Brain pericyte (primary cell): ENCODE results near the gene ST8SIA4.

Experiments used
- DNase-seq: peaks from one replicate; pipeline ENCODE4 v3.0.0-alpha.2; 2012; ENCODE audit warnings: low read depth, low spot score

ST8SIA4 gene

GRCh38 chr5:100867039-100867562 is 36.0 kb downstream of the ST8SIA4 start:
- DNase-seq, result no peak

GRCh38 chr5:100864931-100865330 is 38.2 kb downstream of the ST8SIA4 start:
- no peak for DNase-seq

GRCh38 chr5:100863739-100864138 is 39.3 kb downstream of the ST8SIA4 start:
- no peak for DNase-seq

DNA sequence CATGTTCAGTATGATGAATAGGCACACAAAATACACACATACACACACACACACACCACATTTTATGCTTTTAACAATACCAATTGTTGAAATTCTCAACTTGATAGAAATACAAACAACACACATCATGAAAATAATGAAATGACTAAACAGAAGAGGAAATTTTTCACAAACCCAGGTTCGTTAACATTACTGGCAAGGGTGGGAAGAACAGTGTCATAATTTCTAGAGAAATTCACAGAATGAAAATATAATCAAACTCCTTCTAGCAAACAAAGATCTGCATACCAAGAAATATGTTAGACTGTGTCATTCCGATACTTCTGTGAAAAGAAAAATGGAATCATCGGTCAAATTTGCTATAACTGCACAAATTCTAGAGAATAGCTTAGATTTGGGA is 41.9 kb downstream of the ST8SIA4 start:
- no peak for DNase-seq

DNA sequence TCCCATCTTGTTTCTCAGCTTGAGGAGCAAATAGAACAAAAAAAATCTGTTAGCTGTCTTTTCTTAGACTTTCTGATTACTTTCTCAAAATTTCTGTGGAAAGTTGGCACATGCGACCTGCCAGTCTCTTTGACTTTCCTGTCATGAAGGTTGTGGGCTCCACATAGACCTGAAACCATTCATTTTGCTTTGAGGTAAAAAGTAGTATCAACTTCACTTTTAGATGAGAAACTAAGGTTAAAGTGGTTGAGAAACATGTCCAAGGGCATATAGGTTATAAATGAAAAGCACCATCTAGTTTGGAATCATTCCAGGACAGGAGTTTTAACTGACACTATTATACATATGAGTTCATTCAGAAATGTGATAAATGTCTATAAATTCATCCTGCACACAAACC is 42.7 kb downstream of the ST8SIA4 start:
- DNase-seq, result no peak

GRCh38 chr5:100858987-100859545 is 44.0 kb downstream of the ST8SIA4 start:
- DNase-seq, result no peak

- no peak for DNase-seq
Observed at GRCh38 chr5:100856462-100856861, 46.6 kb downstream of the ST8SIA4 start.

DNA sequence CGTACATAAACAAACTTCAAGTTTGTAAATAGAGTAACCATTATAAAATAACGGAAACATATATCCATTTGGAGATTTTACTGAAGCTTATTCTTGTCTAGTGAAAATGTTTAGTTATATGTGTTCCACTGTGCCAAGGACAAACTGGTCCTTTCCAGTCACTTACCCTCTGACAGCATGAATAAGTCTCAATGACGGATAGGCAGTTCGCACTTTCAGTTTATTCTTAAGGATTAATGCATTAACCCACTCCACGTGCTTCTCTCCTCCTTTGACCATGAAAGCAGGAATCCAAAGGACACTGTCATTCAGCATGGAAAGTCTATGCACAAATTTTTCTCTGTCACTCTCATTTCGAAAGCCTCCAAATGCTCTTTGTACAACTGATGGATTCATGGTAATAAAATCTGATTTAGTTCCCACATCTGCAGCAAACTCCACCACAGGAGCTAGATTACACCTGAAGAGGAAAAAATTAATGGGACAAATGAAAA is 47.1 kb downstream of the ST8SIA4 start:
- no peak for DNase-seq

DNA sequence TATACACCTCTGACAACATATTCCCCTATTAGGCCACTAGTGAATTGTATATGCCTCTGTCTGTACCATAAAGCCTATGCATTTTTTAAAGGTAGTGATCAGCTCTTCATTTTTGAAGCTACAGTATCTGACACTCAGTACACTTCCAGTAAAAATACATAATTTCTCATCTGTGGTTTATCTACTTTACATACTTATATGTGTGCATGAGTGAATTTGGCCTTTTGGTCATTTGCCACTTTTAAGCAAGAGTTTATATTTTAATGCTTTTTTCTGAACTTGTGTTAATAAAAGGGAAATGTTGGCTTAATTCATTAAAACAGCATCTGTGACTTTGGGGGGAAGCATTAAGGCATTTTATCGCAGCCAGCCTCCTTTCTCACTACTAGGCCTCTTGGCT is 47.8 kb downstream of the ST8SIA4 start:
- DNase-seq, result no peak

GRCh38 chr5:100854591-100854990 is 48.5 kb downstream of the ST8SIA4 start:
- no peak for DNase-seq

- DNase-seq, result no peak
Observed at GRCh38 chr5:100853582-100853981, 49.5 kb downstream of the ST8SIA4 start.

GRCh38 chr5:100852988-100853449 is 50.1 kb downstream of the ST8SIA4 start:
- no peak for DNase-seq

GRCh38 chr5:100852051-100852450 is 51.0 kb downstream of the ST8SIA4 start:
- no peak for DNase-seq

- no peak for DNase-seq
Observed at GRCh38 chr5:100846772-100847171, 56.3 kb downstream of the ST8SIA4 start.

DNA sequence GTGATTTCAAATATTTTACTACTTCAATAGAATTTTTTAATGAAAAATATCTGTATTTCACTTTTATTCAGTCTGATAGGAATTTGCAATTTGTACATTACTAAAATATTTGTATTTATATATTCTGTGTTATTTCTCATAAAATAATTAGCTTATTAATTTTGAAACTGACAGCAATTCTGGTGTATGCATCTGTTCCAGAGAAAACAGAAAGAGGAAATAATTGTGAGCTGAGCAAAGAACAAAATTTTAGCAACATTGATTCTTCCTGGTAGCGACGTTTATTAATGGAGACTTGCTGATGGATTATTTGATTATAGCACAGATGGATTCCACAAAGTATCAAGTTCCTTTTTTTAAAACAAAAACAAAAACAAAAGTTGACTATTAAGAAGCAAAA is 61.0 kb downstream of the ST8SIA4 start:
- no peak for DNase-seq

- DNase-seq, result no peak
Observed at GRCh38 chr5:100841358-100842076, 61.6 kb downstream of the ST8SIA4 start.

DNA sequence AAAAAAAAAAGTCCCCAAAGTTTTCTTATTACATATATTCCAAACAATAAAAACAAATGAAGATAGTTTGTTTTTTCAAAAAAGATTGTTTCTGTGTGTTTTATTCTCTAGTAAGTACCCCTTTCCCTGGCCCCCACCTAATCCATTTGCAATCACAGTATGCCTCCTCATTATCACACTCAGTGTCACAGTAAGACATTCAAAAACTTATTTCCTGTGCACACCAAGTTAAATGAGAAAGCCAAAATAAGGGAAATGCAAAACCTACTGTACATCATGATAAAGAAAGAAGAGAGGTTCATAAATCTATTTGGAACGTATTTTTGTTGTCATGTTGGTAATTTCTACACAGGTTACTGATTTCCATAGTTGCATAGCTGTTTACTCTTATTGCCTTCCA is 62.3 kb downstream of the ST8SIA4 start:
- DNase-seq, result no peak

- no peak for DNase-seq
Observed at GRCh38 chr5:100840370-100840769, 62.7 kb downstream of the ST8SIA4 start.

- no peak for DNase-seq
Observed at GRCh38 chr5:100838048-100838473, 65.0 kb downstream of the ST8SIA4 start.

DNA sequence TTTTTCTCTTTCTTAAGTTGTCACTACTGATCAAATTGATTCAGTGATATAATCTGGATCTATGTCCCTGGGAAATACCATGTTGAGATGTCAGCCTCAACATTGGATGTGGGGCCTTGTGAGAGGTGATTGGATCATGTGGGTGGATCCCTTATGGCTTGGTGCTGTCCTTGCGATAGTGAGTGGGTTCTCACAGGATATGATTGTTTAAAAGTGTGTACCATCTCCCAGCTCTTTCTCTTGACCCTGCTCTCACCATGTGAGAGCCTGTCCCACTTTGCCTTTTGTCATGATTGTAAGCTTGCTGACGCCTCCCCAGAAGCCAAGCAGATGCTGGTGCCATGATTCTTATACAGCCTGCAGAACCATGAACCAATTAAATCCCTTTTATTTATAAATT is 68.6 kb downstream of the ST8SIA4 start:
- DNase-seq, result no peak

GRCh38 chr5:100832252-100833230 is 70.5 kb downstream of the ST8SIA4 start:
- no peak for DNase-seq

DNA sequence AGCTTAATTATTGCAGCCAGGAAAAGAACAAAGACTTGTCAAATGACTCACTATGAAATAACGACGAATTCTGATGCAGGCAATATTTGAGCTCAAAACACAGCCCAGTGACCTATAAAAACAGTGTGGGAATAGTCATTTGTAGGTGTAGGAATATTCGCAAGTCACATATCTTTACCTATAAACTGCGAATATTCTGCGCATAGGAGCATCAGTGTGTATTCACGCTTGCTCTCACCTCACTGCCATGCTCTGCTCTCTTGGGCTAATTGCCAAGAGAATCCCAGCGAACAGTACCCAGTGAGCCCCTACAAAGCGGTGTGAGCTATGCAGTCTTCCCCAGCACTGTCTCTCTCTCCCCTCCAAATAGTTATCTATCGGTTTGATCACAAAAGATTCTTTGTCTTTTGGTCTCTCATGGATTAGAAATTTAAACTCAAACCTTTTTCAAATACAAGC is 74.2 kb downstream of the ST8SIA4 start:
- no peak for DNase-seq
